GM12878 (cell line): Measurements from ENCODE around the gene BIN1.

ENCODE experiments used
- CTCF ChIP-seq, 3 experiments: IDR thresholded peaks in 2 of 3; conservative IDR thresholded peaks in 1 of 3; 2 replicates each; pipeline ENCODE4 v1.5.1; 2011; ENCODE audit warnings: low read depth in 3 of 3, low read length in 3 of 3, mild to moderate bottlenecking in 3 of 3, control low read depth in 2 of 3, moderate library complexity in 2 of 3, inconsistent platforms in 1 of 3, mixed read lengths in 1 of 3; ENCODE audit not compliant: control insufficient read depth in 2 of 3, insufficient read depth in 1 of 3; ENCODE audit errors: extremely low read depth in 1 of 3
- FOS ChIP-seq: IDR thresholded peaks from 3 replicates; pipeline ENCODE4 v1.6.1; 2011; ENCODE audit warnings: borderline replicate concordance; ENCODE audit not compliant: insufficient read length; ENCODE audit errors: extremely low read depth
- HDAC2 ChIP-seq: fragments of 200-600 bp; sonication (generic); IDR thresholded peaks from 2 replicates; pipeline ENCODE4 v1.6.1; 2017
- REST ChIP-seq: IDR thresholded peaks from 2 replicates; pipeline ENCODE4 v1.6.1; 2012; ENCODE audit warnings: mild to moderate bottlenecking, low read depth, low read length
- ZBTB4 ChIP-seq: fragments of 450-650 bp; formaldehyde crosslinking; IDR thresholded peaks from 2 replicates; pipeline ENCODE4 v1.4.0; 2022; ENCODE audit warnings: mild to moderate bottlenecking, moderate library complexity

- no peak for TF ChIP-seq REST
- TF ChIP-seq CTCF (IDR thresholded peaks at IDR 0.05 in 2 of 3, conservative IDR thresholded peaks at IDR 0.05 in 1 of 3; ENCODE audit: control insufficient read depth in 2 of 3, extremely low read depth in 1 of 3, insufficient read depth in 1 of 3, low read depth in 3 of 3, low read length in 3 of 3), result no peak
- TF ChIP-seq HDAC2, result no peak
- TF ChIP-seq ZBTB4 (CRISPR knock-in tag), result no peak
- no peak for TF ChIP-seq FOS
Observed at GRCh38 chr2:127101048-127101611, 5.8 kb downstream of the BIN1 start.
